Endothelial cell of umbilical vein (primary cell): ENCODE data around the gene OSBP2. TPM values are rescaled to one million over a fixed set of nuclear protein-coding genes. Genes with fewer than 3 reads are reported as not detected.

Experiments used
- BruUV-seq: library from RNA; stranded (reverse); fragments of 400-500 nt; replicated peaks from 2 replicates; lab custom pipeline; 2021; lab: Mats Ljungman, UMichigan
- CTCF ChIA-PET: fragments of 300-600, 350-600 bp; sonication (Branson Sonifier 250); formaldehyde crosslinking; loops from one replicate; lab custom pipeline; 2021; ENCODE audit warnings: antibody characterized with exemption, inconsistent platforms; lab: Charles Lee
- POLR2A ChIA-PET: fragments of 300-600, 350-600 bp; sonication (Branson Sonifier 250); formaldehyde crosslinking; loops from one replicate; lab custom pipeline; 2021; ENCODE audit warnings: antibody characterized with exemption, inconsistent platforms; lab: Charles Lee
- DNase-seq: peaks from one replicate; pipeline ENCODE4 v3.0.0-alpha.2; 2011; ENCODE audit warnings: low read depth, low spot score
- FAIRE-seq: peaks from 2 replicates; lab custom pipeline; 2011; peaks lifted over from hg19 to GRCh38; lab: Jason Lieb, UNC
- H2AFZ ChIP-seq: 2 replicates; pipeline ENCODE4 v1.6.0; 2012; ENCODE audit warnings: low read depth, low read length, control low read depth, inconsistent platforms
- H3K27ac ChIP-seq: 2 replicates; pipeline ENCODE4 v1.5.1; 2011; ENCODE audit warnings: low read depth, mild to moderate bottlenecking, control low read depth, low read length, moderate library complexity; ENCODE audit not compliant: insufficient read depth
- H3K27me3 ChIP-seq, 2 experiments: 2 replicates each; pipeline versions ENCODE4 v1.6.0 to v1.6.1; 2011; ENCODE audit warnings: low read length in 2 of 2, mixed read lengths in 1 of 2; ENCODE audit not compliant: control insufficient read depth in 2 of 2, insufficient read depth in 2 of 2
- H3K36me3 ChIP-seq, 2 experiments: 2 replicates in 1 of 2; 3 replicates in 1 of 2; pipeline ENCODE4 v1.5.1; 2011; ENCODE audit warnings: low read length in 2 of 2, mild to moderate bottlenecking in 1 of 2, moderate library complexity in 1 of 2; ENCODE audit not compliant: control insufficient read depth in 2 of 2, insufficient read depth in 2 of 2; ENCODE audit errors: extremely low read depth in 1 of 2
- H3K4me1 ChIP-seq: 3 replicates; pipeline ENCODE4 v1.5.1; 2011; ENCODE audit warnings: mild to moderate bottlenecking, low read length; ENCODE audit not compliant: control insufficient read depth, insufficient read depth; ENCODE audit errors: extremely low read depth
- H3K4me2 ChIP-seq: 2 replicates; pipeline ENCODE4 v1.6.1; 2011; ENCODE audit warnings: low read length, control low read depth, mixed read lengths; ENCODE audit not compliant: insufficient read depth
- H3K4me3 ChIP-seq, 3 experiments: fragments of 200-600 bp in 1 of 3; sonication (generic), shearing (Covaris generic) in 1 of 3; replicated peaks in 1 of 3; 2 replicates each; pipeline ENCODE4 v1.5.1; 2011 to 2016; ENCODE audit warnings: control low read depth in 3 of 3, low read length in 3 of 3, mild to moderate bottlenecking in 2 of 3, inconsistent platforms in 1 of 3, low read depth in 1 of 3, moderate library complexity in 1 of 3; ENCODE audit not compliant: insufficient read depth in 1 of 3
- H3K79me2 ChIP-seq: 2 replicates; pipeline ENCODE4 v1.6.0; 2012; ENCODE audit warnings: low read length, inconsistent platforms; ENCODE audit not compliant: control insufficient read depth, insufficient read depth
- H3K9ac ChIP-seq: replicated peaks from 2 replicates; pipeline ENCODE3; 2011; ENCODE audit warnings: low read length, control low read depth; ENCODE audit not compliant: insufficient read depth; ENCODE audit errors: extremely low read depth
- H3K9me1 ChIP-seq: replicated peaks from 3 replicates; pipeline ENCODE4 v1.6.0; 2011; ENCODE audit warnings: mild to moderate bottlenecking, low read length; ENCODE audit not compliant: control insufficient read depth, insufficient read depth; ENCODE audit errors: extremely low read depth
- H3K9me3 ChIP-seq: replicated peaks from 2 replicates; pipeline ENCODE4 v1.5.1; 2012; ENCODE audit warnings: low read length, inconsistent platforms; ENCODE audit not compliant: control insufficient read depth, insufficient read depth
- H4K20me1 ChIP-seq: replicated peaks from 2 replicates; pipeline ENCODE3; 2011; ENCODE audit warnings: mild to moderate bottlenecking, low read length; ENCODE audit not compliant: control insufficient read depth, insufficient read depth; ENCODE audit errors: extremely low read depth
- EZH2 ChIP-seq: IDR thresholded peaks from 2 replicates; pipeline ENCODE4 v1.6.1; 2012; ENCODE audit warnings: borderline replicate concordance, low read depth, mild to moderate bottlenecking, moderate library complexity, low read length, inconsistent platforms; ENCODE audit not compliant: severe bottlenecking
- FOS ChIP-seq: IDR thresholded peaks from 2 replicates; pipeline ENCODE4 v1.6.1; 2011; ENCODE audit warnings: mild to moderate bottlenecking, low read length, moderate library complexity, borderline replicate concordance; ENCODE audit not compliant: insufficient read depth
- MAX ChIP-seq: IDR thresholded peaks from 2 replicates; pipeline ENCODE4 v1.6.1; 2011; ENCODE audit not compliant: insufficient read depth, insufficient read length
- MYC ChIP-seq: IDR thresholded peaks from one replicate; pipeline ENCODE4 v1.6.1; 2011; ENCODE audit warnings: mild to moderate bottlenecking, low read depth, low read length
- POLR2AphosphoS5 ChIP-seq: IDR thresholded peaks from 2 replicates; pipeline ENCODE4 v1.6.1; 2012; ENCODE audit warnings: low read depth, mild to moderate bottlenecking, control low read depth, low read length, moderate library complexity; ENCODE audit not compliant: insufficient read depth
- dilution Hi-C: fragments of 300-500 bp; cut with MboI; formaldehyde crosslinking; loops from one replicate; pipeline ENCODE4 v1.15.0; 2019; ENCODE audit warnings: low sequenced_read_pairs; ENCODE audit not compliant: extremely low pct_ligation_motif_present
- intact Hi-C: fragments of 100-400 bp; cut with micrococcal nuclease; formaldehyde crosslinking; loops from one replicate; pipeline ENCODE4 v1.10.0; 2022
- polyA plus RNA-seq, 4 experiments: library from polyadenylated mRNA; depleted of rRNA in 3 of 4; stranded (reverse) in 3 of 4; unstranded in 1 of 4; fragments of >200 nt; gene quantifications; 2 replicates each; pipeline versions ENCODE4 v1.2.1 to v1.2.3, GENCODE V29; 2011 to 2012; ENCODE audit warnings: missing spikeins in 1 of 4
- total RNA-seq: library from RNA; stranded (reverse); gene quantifications from 2 replicates; pipeline ENCODE4 v1.2.3, GENCODE V29; 2021

Gene OSBP2
- total and polyA plus RNA-seq, 2 donors (not counting 3 experiments of a cell fraction or from before 2014, with no cell fraction given) = 4.1 to 7.5 TPM

GRCh38 chr22:30859714-30860095, 165.0 kb downstream of the OSBP2 start:
- ChIA-PET POLR2A (no interaction called here), CTCF (interaction anchor here (0.8 kb wide), 1 partner anchor 44 kb away, joined by 3 read pairs; no protein-coding TSS in a partner anchor)
- FAIRE-seq (no peak), DNase-seq (no peak)
- H4K20me1 ChIP-seq = no peaks in the 10 kb centered on the region
- dilution Hi-C loops = no loop called here
- H3K4me2 ChIP-seq = no peak overlapping the region
- H3K4me3 ChIP-seq = no peak overlapping the region
- no peaks in the 10 kb centered on the region for H3K36me3 ChIP-seq
- no peak for TF ChIP-seq POLR2AphosphoS5
- no peak overlapping the region for H3K27ac ChIP-seq
- H3K9me3 ChIP-seq = no peaks in the 10 kb centered on the region
- BruUV-seq = no TSS peak
- H3K4me1 ChIP-seq = no peaks in the 10 kb centered on the region
- no peak overlapping the region for H2AFZ ChIP-seq
- no peaks in the 10 kb centered on the region for H3K27me3 ChIP-seq
- H3K9me1 ChIP-seq = no peaks in the 10 kb centered on the region
- intact Hi-C loops = no loop called here
- no peak overlapping the region for H3K9ac ChIP-seq
- H3K79me2 ChIP-seq = no peaks in the 10 kb centered on the region

- no peak overlapping the region for H2AFZ ChIP-seq
- H3K4me1 ChIP-seq = no peaks in the 10 kb centered on the region
- H3K9ac ChIP-seq = no peak overlapping the region
- no peaks in the 10 kb centered on the region for H3K27me3 ChIP-seq
- H3K27ac ChIP-seq = no peak overlapping the region
- no peaks in the 10 kb centered on the region for H3K9me1 ChIP-seq
- DNase-seq (no peak), FAIRE-seq (no peak)
- no peak overlapping the region for H3K4me3 ChIP-seq
- no peak overlapping the region for H3K4me2 ChIP-seq
- no peaks in the 10 kb centered on the region for H3K36me3 ChIP-seq
- dilution Hi-C loops = no loop called here
- no peaks in the 10 kb centered on the region for H3K9me3 ChIP-seq
- intact Hi-C loops = no loop called here
- no TSS peak for BruUV-seq
- H4K20me1 ChIP-seq = no peaks in the 10 kb centered on the region
- ChIA-PET CTCF (interaction anchor here (0.8 kb wide), 1 partner anchor 45 kb away, joined by 3 read pairs; no protein-coding TSS in a partner anchor), POLR2A (no interaction called here)
- TF ChIP-seq FOS (no peak), EZH2 (no peak), MAX (no peak), MYC (no peak)
- H3K79me2 ChIP-seq = no peaks in the 10 kb centered on the region
These were observed 165.8 kb downstream of the OSBP2 start for GRCh38 chr22:30860176-30861105.
